Measurements from ENCODE around the gene SMYD3.
"Not testable (repeated sequence)": the region's sequence is repeated elsewhere in the genome, so short reads cannot be mapped to it uniquely, and the experiment has no call there.

Gene SMYD3

DNA sequence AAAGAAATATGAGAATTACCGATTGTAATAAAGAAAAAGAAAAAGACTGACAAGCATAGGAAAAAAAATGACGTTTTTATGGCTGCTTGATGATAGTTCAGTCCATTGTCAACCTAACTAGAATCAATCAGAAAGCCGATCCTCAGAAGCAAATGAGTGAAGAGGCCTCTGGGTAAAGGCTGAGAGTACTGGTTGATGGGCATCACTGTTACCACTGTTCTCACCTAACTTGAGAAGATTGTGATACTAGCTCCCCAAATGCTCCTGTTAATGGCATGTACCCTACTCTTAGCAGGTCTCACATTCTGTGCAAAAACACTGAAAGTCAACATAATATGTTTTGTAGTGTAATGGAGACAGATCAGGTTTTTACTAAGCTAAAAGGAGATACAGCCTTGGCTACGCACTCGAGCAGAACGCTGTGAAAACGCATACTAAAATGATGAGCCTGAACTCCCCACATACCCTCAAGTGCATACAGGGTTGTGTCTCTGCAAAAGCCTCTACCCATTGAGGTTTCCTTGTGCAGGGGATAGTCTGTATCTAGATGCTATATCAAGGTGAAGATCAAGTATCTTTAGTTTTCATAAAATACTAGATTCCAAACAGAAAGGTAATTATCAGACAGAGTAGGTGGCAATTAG lies 554.6 kb downstream of the SMYD3 start:
- H4K20me1 ChIP-seq (ENCODE audit: control insufficient read depth, insufficient read depth, low read depth, low read length): no peaks in the 10 kb centered on the region
- H3F3A ChIP-seq (ENCODE audit: control insufficient read depth, insufficient read depth): peaks cover 25% of the 10 kb centered on the region
- peak overlapping the region; percentile 97 for H3K4me2 ChIP-seq (ENCODE audit: low read length)
- H3K9me3 ChIP-seq (ENCODE audit: control insufficient read depth, insufficient read depth, low read length): no peaks in the 10 kb centered on the region
- H3K27me3 ChIP-seq (ENCODE audit: control insufficient read depth, low read length): no peaks in the 10 kb centered on the region
- no peaks in the 10 kb centered on the region for H3K36me3 ChIP-seq (ENCODE audit: control insufficient read depth, low read length)
- H3K4me1 ChIP-seq (ENCODE audit: control insufficient read depth, low read length): peaks cover 73% of the 10 kb centered on the region
- peaks cover 21% of the 10 kb centered on the region for H3K79me2 ChIP-seq (ENCODE audit: control insufficient read depth, low read length)
- TF ChIP-seq EZH2phosphoT487 (IDR thresholded peaks at IDR 0.05; ENCODE audit: borderline replicate concordance, low read length): no peak
- TF ChIP-seq, protein P1, sequence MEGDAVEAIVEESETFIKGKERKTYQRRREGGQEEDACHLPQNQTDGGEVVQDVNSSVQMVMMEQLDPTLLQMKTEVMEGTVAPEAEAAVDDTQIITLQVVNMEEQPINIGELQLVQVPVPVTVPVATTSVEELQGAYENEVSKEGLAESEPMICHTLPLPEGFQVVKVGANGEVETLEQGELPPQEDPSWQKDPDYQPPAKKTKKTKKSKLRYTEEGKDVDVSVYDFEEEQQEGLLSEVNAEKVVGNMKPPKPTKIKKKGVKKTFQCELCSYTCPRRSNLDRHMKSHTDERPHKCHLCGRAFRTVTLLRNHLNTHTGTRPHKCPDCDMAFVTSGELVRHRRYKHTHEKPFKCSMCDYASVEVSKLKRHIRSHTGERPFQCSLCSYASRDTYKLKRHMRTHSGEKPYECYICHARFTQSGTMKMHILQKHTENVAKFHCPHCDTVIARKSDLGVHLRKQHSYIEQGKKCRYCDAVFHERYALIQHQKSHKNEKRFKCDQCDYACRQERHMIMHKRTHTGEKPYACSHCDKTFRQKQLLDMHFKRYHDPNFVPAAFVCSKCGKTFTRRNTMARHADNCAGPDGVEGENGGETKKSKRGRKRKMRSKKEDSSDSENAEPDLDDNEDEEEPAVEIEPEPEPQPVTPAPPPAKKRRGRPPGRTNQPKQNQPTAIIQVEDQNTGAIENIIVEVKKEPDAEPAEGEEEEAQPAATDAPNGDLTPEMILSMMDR (IDR thresholded peaks at IDR 0.05; ENCODE audit: low read depth, low read length, poor library complexity, severe bottlenecking): no peak
- H3K4me3 ChIP-seq (ENCODE audit: low read length): peak overlapping the region; percentile 72
- H3K27ac ChIP-seq (ENCODE audit: low read depth, low read length): peak overlapping the region; percentile 96
- H3K9me2 ChIP-seq (replicated peaks; ENCODE audit: control insufficient read depth, low read length): no peaks in the 10 kb centered on the region

DNA sequence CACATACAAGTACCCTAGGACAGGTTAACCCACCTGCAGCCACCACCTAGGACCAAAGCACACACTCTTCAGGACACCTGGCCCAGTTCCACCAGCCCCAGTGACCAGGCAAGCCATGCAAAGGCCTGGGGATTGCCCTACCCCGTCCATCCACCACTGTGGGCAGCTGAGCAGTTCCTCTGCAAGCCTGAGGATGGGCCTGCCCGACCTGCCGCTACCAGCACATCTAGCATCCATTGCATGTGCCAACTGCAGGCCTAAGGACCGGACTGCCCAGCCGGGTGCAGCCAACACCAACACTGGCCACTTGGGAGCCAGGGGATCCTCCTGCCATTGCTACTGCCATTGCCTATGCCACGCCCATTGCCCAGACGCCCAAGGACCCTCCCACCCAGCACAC lies 558.3 kb downstream of the SMYD3 start:
- Histone ChIP-seq H3K9me2 (replicated peaks; ENCODE audit: control insufficient read depth, low read length) (no peaks in the 10 kb centered on the region), H3K4me3 (ENCODE audit: low read length) (no peak overlapping the region), H3F3A (ENCODE audit: control insufficient read depth, insufficient read depth) (peaks cover 21% of the 10 kb centered on the region), H3K36me3 (ENCODE audit: control insufficient read depth, low read length) (no peaks in the 10 kb centered on the region), H4K20me1 (ENCODE audit: control insufficient read depth, insufficient read depth, low read depth, low read length) (no peaks in the 10 kb centered on the region), H3K4me2 (ENCODE audit: low read length) (no peak overlapping the region), H3K27ac (ENCODE audit: low read depth, low read length) (no peak overlapping the region), H3K79me2 (ENCODE audit: control insufficient read depth, low read length) (peaks cover 24% of the 10 kb centered on the region), H3K27me3 (ENCODE audit: control insufficient read depth, low read length) (no peaks in the 10 kb centered on the region), H3K4me1 (ENCODE audit: control insufficient read depth, low read length) (peaks cover 55% of the 10 kb centered on the region), H3K9me3 (ENCODE audit: control insufficient read depth, insufficient read depth, low read length) (no peaks in the 10 kb centered on the region; the same call in 1 of the 2 replicates)
- no peak for TF ChIP-seq EZH2phosphoT487 (IDR thresholded peaks at IDR 0.05; ENCODE audit: borderline replicate concordance, low read length)
- TF ChIP-seq, protein P1 (IDR thresholded peaks at IDR 0.05; ENCODE audit: low read depth, low read length, poor library complexity, severe bottlenecking): no peak

DNA sequence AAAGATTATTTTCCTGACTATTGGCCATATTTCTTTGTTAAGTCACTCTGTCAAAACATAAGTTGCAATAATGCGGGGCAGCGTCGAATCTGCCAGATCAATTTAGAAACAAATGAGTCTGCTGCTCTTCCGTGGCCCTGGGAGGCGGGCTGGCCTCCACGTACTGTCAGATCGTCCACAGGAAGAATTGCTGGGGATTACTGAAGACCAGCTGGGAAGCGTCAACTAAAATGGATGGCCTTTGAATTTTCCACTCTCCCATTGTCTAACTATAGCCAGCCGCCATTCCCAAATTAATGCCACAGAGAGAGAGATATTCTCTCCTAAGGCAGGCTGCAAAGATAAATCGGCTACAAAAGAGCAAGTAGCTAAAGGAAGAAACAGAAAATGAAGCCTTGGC lies 560.2 kb downstream of the SMYD3 start:
- peaks cover 36% of the 10 kb centered on the region for H3K4me1 ChIP-seq (ENCODE audit: control insufficient read depth, low read length)
- no peak overlapping the region for H3K4me2 ChIP-seq (ENCODE audit: low read length)
- no peaks in the 10 kb centered on the region for H4K20me1 ChIP-seq (ENCODE audit: control insufficient read depth, insufficient read depth, low read depth, low read length)
- no peak overlapping the region for H3K4me3 ChIP-seq (ENCODE audit: low read length)
- no peaks in the 10 kb centered on the region for H3K9me2 ChIP-seq (replicated peaks; ENCODE audit: control insufficient read depth, low read length)
- H3K27ac ChIP-seq (ENCODE audit: low read depth, low read length): no peak overlapping the region
- H3K9me3 ChIP-seq (ENCODE audit: control insufficient read depth, insufficient read depth, low read length): no peaks in the 10 kb centered on the region; the same call in 1 of the 2 replicates
- TF ChIP-seq EZH2phosphoT487 (IDR thresholded peaks at IDR 0.05; ENCODE audit: borderline replicate concordance, low read length): no peak
- TF ChIP-seq, protein P1 (IDR thresholded peaks at IDR 0.05; ENCODE audit: low read depth, low read length, poor library complexity, severe bottlenecking): no peak
- no peaks in the 10 kb centered on the region for H3K27me3 ChIP-seq (ENCODE audit: control insufficient read depth, low read length)
- H3K36me3 ChIP-seq (ENCODE audit: control insufficient read depth, low read length): no peaks in the 10 kb centered on the region
- H3F3A ChIP-seq (ENCODE audit: control insufficient read depth, insufficient read depth): peaks cover 5% of the 10 kb centered on the region
- H3K79me2 ChIP-seq (ENCODE audit: control insufficient read depth, low read length): peaks cover 27% of the 10 kb centered on the region

DNA sequence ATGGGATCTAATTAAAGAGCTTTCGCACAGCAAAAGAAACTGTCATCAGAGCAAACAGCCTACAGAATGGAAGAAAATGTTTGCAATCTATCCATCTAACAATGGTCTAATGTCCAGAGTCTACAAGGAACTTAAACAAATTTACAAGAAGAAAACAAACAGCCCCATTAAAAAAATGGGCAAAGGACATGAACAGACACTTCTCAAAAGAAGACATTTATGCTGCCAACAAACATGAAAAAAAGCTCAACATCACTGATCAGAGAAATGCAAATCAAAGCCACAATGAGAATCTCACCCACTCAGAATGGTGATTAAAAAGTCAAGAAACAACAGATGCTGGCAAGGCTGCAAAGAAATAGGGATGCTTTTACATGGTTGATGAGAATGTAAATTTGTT lies 561.9 kb downstream of the SMYD3 start:
- peaks cover 19% of the 10 kb centered on the region for H3K4me1 ChIP-seq (ENCODE audit: control insufficient read depth, low read length)
- not testable (repeated sequence) for H4K20me1 ChIP-seq (ENCODE audit: control insufficient read depth, insufficient read depth, low read depth, low read length); H3K9me2 ChIP-seq (replicated peaks; ENCODE audit: control insufficient read depth, low read length); H3K4me2 ChIP-seq (ENCODE audit: low read length); H3K36me3 ChIP-seq (ENCODE audit: control insufficient read depth, low read length); H3K27ac ChIP-seq (ENCODE audit: low read depth, low read length); H3K27me3 ChIP-seq (ENCODE audit: control insufficient read depth, low read length); H3K4me3 ChIP-seq (ENCODE audit: low read length); H3F3A ChIP-seq (ENCODE audit: control insufficient read depth, insufficient read depth); H3K9me3 ChIP-seq (ENCODE audit: control insufficient read depth, insufficient read depth, low read length)
- H3K79me2 ChIP-seq (ENCODE audit: control insufficient read depth, low read length): peaks cover 17% of the 10 kb centered on the region

Data from DOHH2 (cell line).